Type B pancreatic cell (in vitro differentiated cells): ENCODE measurements around the gene PRADC1. TPM values are rescaled to one million over a fixed set of nuclear protein-coding genes. Genes with fewer than 3 reads are reported as not detected.

Source experiments
- DNase-seq: peaks from one replicate; pipeline ENCODE4 v3.0.0; 2021; ENCODE audit warnings: mixed read lengths; ENCODE audit not compliant: unreplicated experiment; ENCODE audit errors: extremely low spot score
- H3K27ac Mint-ChIP-seq: 2 replicates; pipeline ENCODE4 v1.8.0; 2021; ENCODE audit warnings: mild to moderate bottlenecking, mixed read lengths
- H3K27me3 Mint-ChIP-seq: 2 replicates; pipeline ENCODE4 v1.8.0; 2021; ENCODE audit warnings: mixed read lengths
- H3K36me3 Mint-ChIP-seq: 2 replicates; pipeline ENCODE4 v1.8.0; 2021; ENCODE audit warnings: mixed read lengths
- H3K4me1 Mint-ChIP-seq: one replicate; pipeline ENCODE4 v1.8.0; 2021; ENCODE audit warnings: mixed read lengths; ENCODE audit not compliant: unreplicated experiment
- H3K4me3 Mint-ChIP-seq: 2 replicates; pipeline ENCODE4 v1.8.0; 2021; ENCODE audit warnings: mild to moderate bottlenecking, mixed read lengths
- H3K9me3 Mint-ChIP-seq: 2 replicates; pipeline ENCODE4 v1.8.0; 2021; ENCODE audit warnings: mixed read lengths
- CTCF ChIP-seq: fragments of 200-600 bp; sonication (generic); conservative IDR thresholded peaks from 2 replicates; pipeline ENCODE4 v1.5.0; 2021; ENCODE audit warnings: antibody characterized with exemption, mild to moderate bottlenecking
- total RNA-seq: library from RNA; stranded (reverse); gene quantifications from 2 replicates; pipeline ENCODE4 v1.2.1, GENCODE V29; 2021; ENCODE audit warnings: low replicate concordance

Gene PRADC1
- total RNA-seq, 1 donor from 2014 or later, result 16.3 TPM

- Mint-ChIP-seq H3K27ac (no peak overlapping the region), H3K9me3 (no peaks in the 10 kb centered on the region), H3K36me3 (peaks cover 11% of the 10 kb centered on the region), H3K27me3 (no peaks in the 10 kb centered on the region), H3K4me1 (no peaks in the 10 kb centered on the region), H3K4me3 (no peak overlapping the region)
- no peak for TF ChIP-seq CTCF
- no peak for DNase-seq
These were observed 22.1 kb upstream of the PRADC1 start for GRCh38 chr2:73255007-73255644.

GRCh38 chr2:73254343-73255006, 21.4 kb upstream of the PRADC1 start:
- H3K36me3 Mint-ChIP-seq, result peaks cover 18% of the 10 kb centered on the region
- H3K4me3 Mint-ChIP-seq, result peak overlapping the region; percentile 17
- no peaks in the 10 kb centered on the region for H3K4me1 Mint-ChIP-seq
- no peak for DNase-seq
- no peaks in the 10 kb centered on the region for H3K9me3 Mint-ChIP-seq
- TF ChIP-seq CTCF, result no peak
- no peaks in the 10 kb centered on the region for H3K27me3 Mint-ChIP-seq
- H3K27ac Mint-ChIP-seq, result peak overlapping the region; percentile 87

GRCh38 chr2:73253901-73254300, 20.9 kb upstream of the PRADC1 start:
- Mint-ChIP-seq H3K27ac (peak overlapping the region; percentile 87), H3K36me3 (peaks cover 20% of the 10 kb centered on the region), H3K27me3 (no peaks in the 10 kb centered on the region), H3K9me3 (no peaks in the 10 kb centered on the region), H3K4me3 (no peak overlapping the region), H3K4me1 (no peaks in the 10 kb centered on the region)
- DNase-seq, result no peak
- no peak for TF ChIP-seq CTCF

GRCh38 chr2:73253400-73253799, 20.4 kb upstream of the PRADC1 start:
- Mint-ChIP-seq H3K4me3 (no peak overlapping the region), H3K27ac (peak overlapping the region; percentile 87), H3K9me3 (no peaks in the 10 kb centered on the region), H3K4me1 (no peaks in the 10 kb centered on the region), H3K36me3 (peaks cover 20% of the 10 kb centered on the region), H3K27me3 (no peaks in the 10 kb centered on the region)
- no peak for TF ChIP-seq CTCF
- no peak for DNase-seq

- no peaks in the 10 kb centered on the region for H3K4me1 Mint-ChIP-seq
- no peaks in the 10 kb centered on the region for H3K9me3 Mint-ChIP-seq
- H3K4me3 Mint-ChIP-seq, result no peak overlapping the region
- H3K27ac Mint-ChIP-seq, result no peak overlapping the region
- H3K36me3 Mint-ChIP-seq, result peaks cover 20% of the 10 kb centered on the region
- no peak for TF ChIP-seq CTCF
- H3K27me3 Mint-ChIP-seq, result no peaks in the 10 kb centered on the region
- no peak for DNase-seq
These were observed 19.4 kb upstream of the PRADC1 start for GRCh38 chr2:73252238-73253027.
